ENCODE data around the gene ERO1A.

The ERO1A gene

GRCh38 chr14:52618602-52619001, 76.8 kb downstream of the ERO1A start:
- TF ChIP-seq, protein P1, sequence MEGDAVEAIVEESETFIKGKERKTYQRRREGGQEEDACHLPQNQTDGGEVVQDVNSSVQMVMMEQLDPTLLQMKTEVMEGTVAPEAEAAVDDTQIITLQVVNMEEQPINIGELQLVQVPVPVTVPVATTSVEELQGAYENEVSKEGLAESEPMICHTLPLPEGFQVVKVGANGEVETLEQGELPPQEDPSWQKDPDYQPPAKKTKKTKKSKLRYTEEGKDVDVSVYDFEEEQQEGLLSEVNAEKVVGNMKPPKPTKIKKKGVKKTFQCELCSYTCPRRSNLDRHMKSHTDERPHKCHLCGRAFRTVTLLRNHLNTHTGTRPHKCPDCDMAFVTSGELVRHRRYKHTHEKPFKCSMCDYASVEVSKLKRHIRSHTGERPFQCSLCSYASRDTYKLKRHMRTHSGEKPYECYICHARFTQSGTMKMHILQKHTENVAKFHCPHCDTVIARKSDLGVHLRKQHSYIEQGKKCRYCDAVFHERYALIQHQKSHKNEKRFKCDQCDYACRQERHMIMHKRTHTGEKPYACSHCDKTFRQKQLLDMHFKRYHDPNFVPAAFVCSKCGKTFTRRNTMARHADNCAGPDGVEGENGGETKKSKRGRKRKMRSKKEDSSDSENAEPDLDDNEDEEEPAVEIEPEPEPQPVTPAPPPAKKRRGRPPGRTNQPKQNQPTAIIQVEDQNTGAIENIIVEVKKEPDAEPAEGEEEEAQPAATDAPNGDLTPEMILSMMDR (IDR thresholded peaks at IDR 0.05; ENCODE audit: low read depth, low read length, missing control alignments) = no peak
- DNase-seq (ENCODE audit: low read depth) = no peak
- H3K4me3 ChIP-seq (ENCODE audit: low read depth, low read length) = no peak overlapping the region

GRCh38 chr14:52610187-52610586, 85.2 kb downstream of the ERO1A start:
- no peak for DNase-seq (ENCODE audit: low read depth)
- TF ChIP-seq, protein P1 (IDR thresholded peaks at IDR 0.05; ENCODE audit: low read depth, low read length, missing control alignments) = no peak
- no peak overlapping the region for H3K4me3 ChIP-seq (ENCODE audit: low read depth, low read length)

- TF ChIP-seq, protein P1 (IDR thresholded peaks at IDR 0.05; ENCODE audit: low read depth, low read length, missing control alignments) = no peak
- DNase-seq (ENCODE audit: low read depth) = no peak
- no peak overlapping the region for H3K4me3 ChIP-seq (ENCODE audit: low read depth, low read length)
Measured at GRCh38 chr14:52609445-52610044, 85.8 kb downstream of the ERO1A start.

DNA sequence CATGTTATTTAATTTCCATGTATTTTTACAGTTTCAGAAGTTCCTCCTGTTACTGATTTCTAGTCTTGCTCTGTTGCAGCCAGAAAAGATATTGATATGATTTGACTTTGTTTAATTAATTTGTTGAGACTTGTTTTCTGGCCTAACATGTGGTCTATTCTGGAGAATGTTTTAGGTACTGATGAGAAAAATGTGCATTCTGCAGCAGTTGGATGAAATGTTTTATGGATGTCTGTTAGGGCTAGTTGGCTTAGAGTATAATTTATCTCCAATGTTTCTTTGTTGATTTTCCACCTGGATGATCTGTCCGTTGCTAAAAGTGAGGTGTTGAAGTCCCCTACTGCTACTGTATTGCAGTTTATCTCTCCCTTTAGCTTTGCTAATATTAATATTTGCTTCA, 88.3 kb downstream of the ERO1A start:
- no peak overlapping the region for H3K4me3 ChIP-seq (ENCODE audit: low read depth, low read length)
- TF ChIP-seq, protein P1 (IDR thresholded peaks at IDR 0.05; ENCODE audit: low read depth, low read length, missing control alignments) = no peak
- no peak for DNase-seq (ENCODE audit: low read depth)

DNA sequence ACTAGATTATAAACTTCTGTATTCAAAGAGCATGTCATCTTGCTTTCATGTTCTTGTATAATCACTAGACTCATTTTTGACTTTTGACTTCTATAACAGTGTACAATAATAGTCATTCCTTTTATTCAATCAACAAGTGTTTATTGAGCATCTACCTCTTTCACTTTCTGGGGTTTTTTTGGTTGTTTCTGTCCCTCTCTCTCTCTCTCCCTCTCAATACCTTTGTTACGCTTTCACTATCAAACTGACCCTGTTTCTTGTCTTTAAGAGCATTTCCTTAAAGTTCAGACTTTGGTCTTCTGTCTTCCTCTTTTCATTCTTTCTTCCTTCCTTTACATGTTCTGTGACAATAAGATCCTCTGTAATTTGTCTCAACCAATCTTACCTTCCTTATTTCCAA, 93.2 kb downstream of the ERO1A start:
- TF ChIP-seq, protein P1 (IDR thresholded peaks at IDR 0.05; ENCODE audit: low read depth, low read length, missing control alignments) = no peak
- DNase-seq (ENCODE audit: low read depth) = peak; percentile 7
- H3K4me3 ChIP-seq (ENCODE audit: low read depth, low read length) = no peak overlapping the region

DNA sequence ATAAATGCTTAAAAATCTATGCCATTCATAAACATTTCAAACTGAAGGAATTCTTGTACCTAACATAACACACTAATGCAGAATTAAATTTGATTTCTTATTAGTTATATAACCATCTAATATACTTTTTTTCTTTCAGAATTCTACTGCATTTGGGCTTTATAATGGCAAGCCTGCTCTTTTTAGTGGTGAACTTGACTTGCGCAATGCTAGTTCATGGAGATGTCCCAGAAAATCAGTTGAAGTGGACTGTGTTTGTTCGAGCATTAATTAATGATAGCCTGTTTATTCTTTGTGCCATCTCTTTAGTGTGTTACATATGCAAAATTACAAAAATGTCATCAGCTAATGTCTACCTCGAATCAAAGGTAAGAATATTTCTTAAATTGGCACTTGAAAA, 95.4 kb downstream of the ERO1A start:
- no peak for DNase-seq (ENCODE audit: low read depth)
- TF ChIP-seq, protein P1 (IDR thresholded peaks at IDR 0.05; ENCODE audit: low read depth, low read length, missing control alignments) = no peak

DNA sequence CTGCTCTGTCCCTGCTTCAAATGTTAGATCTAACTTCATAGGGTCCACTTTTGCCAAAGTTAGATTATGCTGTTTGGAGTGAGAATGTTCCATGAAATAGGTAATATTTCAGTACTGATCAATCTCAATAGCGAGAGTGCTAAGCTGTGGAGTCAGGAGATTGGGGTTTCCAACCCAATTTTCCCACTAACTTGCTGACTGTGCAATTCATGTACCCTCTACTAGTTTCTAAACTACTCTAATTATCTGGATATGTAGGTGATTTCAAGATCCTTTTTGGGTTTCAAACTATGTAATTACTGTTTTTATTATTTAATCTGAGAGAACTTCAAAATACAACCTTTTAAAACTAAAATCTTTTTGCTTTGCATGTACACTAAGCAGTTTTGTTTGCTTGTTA, 96.8 kb downstream of the ERO1A start:
- H3K4me3 ChIP-seq (ENCODE audit: low read depth, low read length) = no peak overlapping the region
- TF ChIP-seq, protein P1 (IDR thresholded peaks at IDR 0.05; ENCODE audit: low read depth, low read length, missing control alignments) = no peak
- DNase-seq (ENCODE audit: low read depth) = no peak

More for the DNA sequence above, 95.4 kb downstream of the ERO1A start:
- no peak overlapping the region for H3K4me3 ChIP-seq (ENCODE audit: low read depth, low read length)

Data from GM12864 (cell line).